GM18951 (cell line): ENCODE results near the gene SIMC1.
"Not testable (repeated sequence)": the region's sequence is repeated elsewhere in the genome, so short reads cannot be mapped to it uniquely, and the experiment has no call there.

Source experiments
- POLR2A ChIP-seq: IDR thresholded peaks from 4 replicates; pipeline ENCODE4 v1.6.1; 2011; ENCODE audit warnings: mild to moderate bottlenecking; ENCODE audit not compliant: insufficient read length, insufficient read depth; ENCODE audit errors: extremely low read depth
- in situ Hi-C: fragments of 300-500 bp; cut with MboI; formaldehyde crosslinking; loops from one replicate; pipeline ENCODE4 v1.12.0; 2022; ENCODE audit warnings: low sequenced_read_pairs, mixed read lengths, inconsistent platforms; ENCODE audit not compliant: unreplicated experiment

Gene SIMC1

DNA sequence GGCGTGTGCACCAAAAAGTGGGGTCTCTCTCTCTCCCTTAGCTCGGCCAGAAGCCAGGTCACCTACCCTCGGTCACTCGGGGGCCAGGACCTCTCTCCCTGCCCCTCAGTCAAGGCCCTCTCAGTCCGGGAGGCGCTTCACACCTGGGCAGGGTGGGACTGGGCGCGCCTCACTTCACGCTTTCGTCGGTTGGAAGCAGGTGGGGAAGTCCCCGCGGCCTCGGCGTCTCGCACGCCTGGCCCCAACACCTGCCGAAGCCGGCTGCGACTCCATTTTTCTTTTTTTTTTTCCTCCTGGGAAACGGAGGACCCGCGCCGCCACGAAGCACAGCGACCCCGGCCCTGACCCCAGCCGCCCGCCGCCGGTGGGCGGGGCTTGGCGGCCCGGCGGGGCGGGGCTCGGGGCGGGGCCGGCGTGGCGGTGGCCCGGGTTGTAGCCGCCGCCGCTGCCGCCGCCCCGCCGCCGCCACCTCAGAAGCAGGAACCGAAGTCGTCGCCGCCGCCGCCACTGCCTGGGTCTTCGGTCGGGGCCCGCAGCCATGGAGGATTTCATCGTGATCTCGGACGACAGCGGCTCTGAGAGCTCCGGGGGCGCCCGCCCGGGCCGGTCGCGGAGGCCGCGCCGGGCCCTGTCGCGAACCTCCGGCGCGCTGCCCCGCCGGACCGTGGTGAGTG, at the start of gene SIMC1:
TSS of gene SIMC1 (plus strand) at position 454 of the 674 bp plus-strand sequence. CDS start at position 539, 85 bp downstream.
- in situ Hi-C loops, result not testable (repeated sequence)

GRCh38 chr5:176188506-176189193, 49.6 kb upstream of the SIMC1 start:
- TF ChIP-seq POLR2A, result no peak
- in situ Hi-C loops, result no loop called here

DNA sequence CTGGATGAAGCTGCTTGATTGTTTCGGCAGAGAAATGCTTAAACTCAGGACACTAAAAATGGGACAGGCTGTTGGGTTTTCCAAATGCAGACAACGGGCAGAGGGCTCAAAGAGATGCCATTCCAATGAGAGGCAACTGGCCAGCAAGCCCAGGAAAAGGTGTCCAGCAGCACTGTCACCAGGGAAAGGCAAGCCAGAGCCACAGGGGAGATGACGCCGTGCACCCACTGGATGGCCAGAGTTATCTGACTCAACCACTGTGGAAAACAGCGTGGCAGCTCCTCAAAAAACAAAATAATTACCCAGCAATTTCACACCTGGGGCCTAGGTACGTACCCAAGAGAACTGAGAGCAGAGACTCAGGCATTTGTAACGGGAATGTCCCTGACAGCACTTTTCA, 48.4 kb upstream of the SIMC1 start:
- TF ChIP-seq POLR2A, result no peak
- in situ Hi-C loops, result loop anchor here (10.0 kb wide), 1 partner anchor 1755 kb away; no protein-coding TSS in a partner anchor

DNA sequence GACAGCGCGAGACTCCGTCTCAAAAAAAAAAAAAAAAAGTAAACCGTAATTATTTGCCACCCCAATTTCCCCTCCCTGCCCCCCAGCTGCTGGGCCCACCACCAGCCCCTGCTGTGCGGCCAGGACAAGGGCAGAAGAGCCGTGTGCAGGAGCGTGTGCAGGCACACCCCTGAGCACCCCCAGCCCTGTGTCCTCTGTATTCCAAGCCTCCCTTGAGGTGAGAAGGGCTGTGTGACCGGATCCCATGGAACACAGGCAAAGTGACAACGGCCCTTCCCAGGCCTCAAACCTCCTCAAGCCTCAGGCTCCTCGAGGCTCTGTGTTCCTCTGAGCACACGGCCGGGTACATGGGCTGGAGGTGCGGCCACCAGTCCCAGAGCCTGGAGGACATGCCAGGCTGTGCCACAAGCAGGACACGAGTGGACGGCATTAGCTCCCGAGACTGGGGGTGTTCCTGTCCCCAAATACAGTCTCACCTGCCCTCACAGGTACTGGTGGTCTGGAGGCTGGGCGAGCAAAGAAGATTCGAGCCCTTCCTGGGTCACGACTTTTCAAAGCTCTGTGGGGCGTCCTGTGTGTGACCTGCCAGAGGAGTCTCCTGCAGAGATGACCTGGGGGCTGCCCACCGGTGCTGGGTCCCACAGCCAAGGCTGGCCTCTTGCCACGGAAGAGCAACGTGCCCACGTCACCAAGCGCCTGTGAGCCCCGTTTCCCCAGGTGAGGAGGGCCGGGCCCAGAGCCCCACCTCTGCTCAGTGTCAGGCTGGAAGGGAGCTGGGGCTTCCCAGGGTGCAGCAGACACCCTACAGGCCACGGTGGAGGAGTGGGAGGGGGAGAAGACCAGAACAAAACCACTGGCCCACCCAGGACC, 47.1 kb upstream of the SIMC1 start:
- no peak for TF ChIP-seq POLR2A
- in situ Hi-C loops, result loop anchor here (10.0 kb wide), 1 partner anchor 1754 kb away; no protein-coding TSS in a partner anchor

- TF ChIP-seq POLR2A, result no peak
- in situ Hi-C loops, result loop anchor here (10.0 kb wide), 1 partner anchor 1753 kb away; no protein-coding TSS in a partner anchor
Measured at GRCh38 chr5:176192094-176192721, 46.0 kb upstream of the SIMC1 start.

DNA sequence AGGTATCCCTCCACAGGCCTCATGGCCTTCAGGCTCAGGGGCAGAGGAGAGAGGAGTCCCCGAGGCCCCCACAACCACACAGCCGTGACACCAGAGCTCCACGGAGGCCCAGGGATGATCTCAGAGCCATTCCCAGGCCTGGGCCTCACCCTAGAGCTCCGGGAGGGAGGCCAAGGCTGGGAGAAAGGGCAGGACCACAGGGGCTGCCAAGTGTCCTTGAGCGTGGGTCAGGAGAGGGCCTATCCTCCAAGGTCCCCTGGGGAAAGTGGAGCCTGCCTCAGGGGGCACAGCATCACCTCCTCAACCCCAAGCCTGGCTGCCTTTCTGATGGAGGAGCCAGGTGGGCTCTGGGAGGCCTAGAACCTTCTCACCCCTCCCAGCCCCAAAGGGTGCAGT, 45.5 kb upstream of the SIMC1 start:
- in situ Hi-C loops, result loop anchor here (10.0 kb wide), 1 partner anchor 1752 kb away; no protein-coding TSS in a partner anchor

DNA sequence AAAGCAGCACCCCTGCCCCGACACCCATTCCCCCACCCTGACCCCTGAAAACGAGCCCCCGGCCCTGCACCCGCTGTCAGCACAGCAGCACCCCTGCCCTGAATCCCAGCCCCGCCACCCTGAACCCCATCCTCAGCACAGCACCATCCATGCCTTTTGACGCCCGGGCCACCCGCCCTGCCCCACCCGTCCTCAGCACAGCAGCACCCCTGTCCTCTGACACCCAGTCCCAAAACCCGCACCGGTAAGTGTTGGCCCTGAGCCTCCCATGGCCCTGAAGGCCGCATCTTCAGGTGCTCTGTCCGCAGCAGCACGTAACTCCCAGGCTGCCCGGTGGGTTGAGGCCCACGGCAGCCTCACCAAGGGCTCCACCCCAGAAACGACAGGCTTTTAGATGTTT, 44.6 kb upstream of the SIMC1 start:
- in situ Hi-C loops, result loop anchor here (10.0 kb wide), 1 partner anchor 1751 kb away; no protein-coding TSS in a partner anchor

DNA sequence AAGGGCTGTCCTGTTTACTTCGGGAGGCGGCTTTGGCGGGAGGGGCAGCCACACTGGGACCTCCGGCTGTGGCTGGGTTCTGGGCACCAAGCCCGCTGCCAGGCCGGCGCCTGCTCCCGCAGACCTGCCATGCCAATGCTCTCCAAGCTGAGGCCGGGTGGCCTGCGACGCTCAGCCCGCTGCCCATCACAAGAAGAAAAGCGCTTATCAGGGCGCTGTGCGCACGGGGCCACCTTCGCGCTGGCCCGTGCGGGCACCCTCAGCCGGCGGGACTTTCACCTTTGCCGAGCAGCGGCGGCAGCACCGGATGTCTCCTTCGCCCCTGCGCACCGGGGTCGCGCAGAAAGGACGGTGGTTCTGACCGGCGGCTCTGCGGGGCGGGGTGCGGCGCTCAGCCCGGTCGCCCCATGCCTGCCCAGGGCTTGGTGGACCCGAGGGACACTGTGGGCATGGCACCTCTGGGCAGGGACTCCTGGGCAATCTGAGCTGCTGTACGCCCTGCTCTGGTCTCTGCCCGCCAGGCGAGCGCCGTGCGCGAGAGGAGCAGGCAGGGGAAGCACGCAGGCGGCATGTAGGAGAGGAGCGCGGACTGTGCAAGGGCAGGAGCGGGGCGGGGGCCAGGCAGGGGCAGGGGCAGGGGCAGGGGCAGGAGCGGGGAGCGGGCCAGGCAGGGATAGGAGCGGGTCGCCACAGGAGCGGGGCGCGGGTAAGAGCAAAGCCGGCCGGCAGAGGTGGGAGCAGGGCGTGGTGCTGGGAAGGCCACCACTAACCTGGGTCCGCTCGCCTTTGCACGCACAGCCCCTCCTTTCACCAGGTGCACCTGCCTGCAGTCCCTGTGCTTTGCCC, 43.8 kb upstream of the SIMC1 start:
- in situ Hi-C loops, result loop anchor here (10.0 kb wide), 1 partner anchor 1750 kb away; no protein-coding TSS in a partner anchor

- in situ Hi-C loops, result loop anchor here (10.0 kb wide), 1 partner anchor 1750 kb away; no protein-coding TSS in a partner anchor
Measured at GRCh38 chr5:176195084-176195413, 43.2 kb upstream of the SIMC1 start.

DNA sequence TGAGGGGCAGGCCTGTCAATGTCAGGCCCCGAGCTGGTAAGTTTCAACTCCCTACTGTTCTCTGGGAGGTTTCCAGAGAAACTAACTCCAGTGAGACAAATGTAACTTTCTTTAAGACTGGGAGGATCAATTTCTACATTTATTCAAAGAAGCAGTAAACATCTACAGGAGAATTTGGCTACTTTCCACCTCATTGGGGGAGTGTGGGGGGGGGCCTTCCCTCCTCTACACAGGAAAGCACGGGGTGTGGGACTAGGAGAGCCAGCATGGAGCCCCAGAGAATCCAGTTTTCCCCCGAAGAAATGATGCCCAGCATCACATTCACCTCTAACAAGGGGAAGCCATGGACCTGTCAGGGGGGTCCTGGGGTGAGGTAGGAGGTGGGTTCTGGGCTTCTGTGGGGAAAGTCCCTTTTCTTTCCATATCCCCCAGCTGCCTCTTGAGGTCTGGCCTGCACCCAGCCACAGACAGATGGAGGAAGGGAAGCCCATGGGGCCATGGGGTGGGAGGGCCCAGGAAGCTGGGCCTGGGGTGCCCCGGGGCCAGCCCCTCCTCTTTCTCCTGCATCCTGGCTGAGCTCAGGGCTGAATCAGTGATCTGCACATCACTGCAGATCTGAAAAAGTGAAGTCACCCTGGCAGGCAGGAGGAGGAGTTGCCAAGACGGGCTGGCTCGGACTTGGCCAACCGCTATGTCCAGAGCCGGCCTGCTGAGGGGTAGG, 42.6 kb upstream of the SIMC1 start:
- in situ Hi-C loops, result loop anchor here (10.0 kb wide), 1 partner anchor 1749 kb away; no protein-coding TSS in a partner anchor

DNA sequence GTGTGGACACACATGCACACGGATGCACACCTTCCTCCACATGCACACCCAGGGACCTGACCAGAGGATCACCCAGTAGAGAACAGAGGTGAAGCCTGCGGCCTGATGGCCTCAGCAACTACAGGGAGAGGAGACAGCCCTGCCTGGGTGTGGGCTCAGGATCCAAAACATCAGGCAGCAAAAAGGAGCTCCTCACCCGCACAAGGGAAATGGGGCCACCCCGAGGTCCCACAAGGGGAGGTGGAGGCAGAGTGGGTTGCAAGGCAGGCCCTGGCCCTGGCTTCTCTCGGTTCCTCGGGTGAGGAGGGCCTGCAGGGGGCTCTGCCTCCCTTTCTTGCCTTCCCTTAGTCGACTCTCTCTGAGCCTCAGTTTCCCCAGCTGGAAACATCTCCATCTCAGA, 41.4 kb upstream of the SIMC1 start:
- in situ Hi-C loops, result loop anchor here (10.0 kb wide), 1 partner anchor 1748 kb away; no protein-coding TSS in a partner anchor

GRCh38 chr5:176197234-176197858, 40.9 kb upstream of the SIMC1 start:
- in situ Hi-C loops, result loop anchor here (10.0 kb wide), 1 partner anchor 1747 kb away; no protein-coding TSS in a partner anchor

GRCh38 chr5:176198299-176198698, 39.9 kb upstream of the SIMC1 start:
- in situ Hi-C loops, result loop anchor here (10.0 kb wide), 1 partner anchor 1747 kb away; no protein-coding TSS in a partner anchor

DNA sequence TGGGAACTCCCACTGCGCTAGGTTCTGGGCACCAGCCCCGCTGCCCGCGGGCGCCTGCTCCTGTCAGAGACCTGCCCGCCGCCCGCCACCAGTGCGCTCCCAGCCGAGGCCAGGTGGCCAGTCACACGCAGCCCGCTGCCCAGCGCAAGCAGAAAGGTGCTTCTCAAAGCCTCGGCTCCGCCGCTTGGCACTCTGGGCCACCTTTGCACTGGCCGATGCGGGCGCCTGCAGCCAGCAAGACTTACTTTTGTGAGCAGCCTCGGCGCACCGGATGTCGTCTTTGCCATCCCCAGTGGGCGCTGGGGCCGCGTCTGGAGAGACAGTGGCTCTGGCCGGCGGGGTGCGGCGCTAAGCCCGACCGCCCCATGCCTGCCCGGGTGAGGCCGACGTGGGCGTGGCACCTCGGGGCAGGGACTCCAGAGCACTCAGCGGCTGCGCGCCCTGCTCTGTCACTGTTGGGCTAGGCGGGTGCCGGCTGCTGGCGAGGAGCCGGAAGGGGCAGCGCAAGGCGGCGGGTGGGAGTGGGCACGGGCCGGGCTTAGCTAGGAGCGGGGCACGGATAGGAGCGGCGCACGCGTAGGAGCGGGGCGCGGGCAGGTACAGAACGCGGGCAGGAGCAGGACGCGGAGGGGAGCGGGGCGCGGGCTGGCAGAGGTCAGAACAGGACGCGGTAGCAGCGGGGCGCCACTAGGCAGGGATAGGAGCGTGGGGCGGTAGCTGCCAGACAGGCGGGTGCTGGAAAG, 39.1 kb upstream of the SIMC1 start:
- in situ Hi-C loops, result loop anchor here (10.0 kb wide), 1 partner anchor 1746 kb away; no protein-coding TSS in a partner anchor

DNA sequence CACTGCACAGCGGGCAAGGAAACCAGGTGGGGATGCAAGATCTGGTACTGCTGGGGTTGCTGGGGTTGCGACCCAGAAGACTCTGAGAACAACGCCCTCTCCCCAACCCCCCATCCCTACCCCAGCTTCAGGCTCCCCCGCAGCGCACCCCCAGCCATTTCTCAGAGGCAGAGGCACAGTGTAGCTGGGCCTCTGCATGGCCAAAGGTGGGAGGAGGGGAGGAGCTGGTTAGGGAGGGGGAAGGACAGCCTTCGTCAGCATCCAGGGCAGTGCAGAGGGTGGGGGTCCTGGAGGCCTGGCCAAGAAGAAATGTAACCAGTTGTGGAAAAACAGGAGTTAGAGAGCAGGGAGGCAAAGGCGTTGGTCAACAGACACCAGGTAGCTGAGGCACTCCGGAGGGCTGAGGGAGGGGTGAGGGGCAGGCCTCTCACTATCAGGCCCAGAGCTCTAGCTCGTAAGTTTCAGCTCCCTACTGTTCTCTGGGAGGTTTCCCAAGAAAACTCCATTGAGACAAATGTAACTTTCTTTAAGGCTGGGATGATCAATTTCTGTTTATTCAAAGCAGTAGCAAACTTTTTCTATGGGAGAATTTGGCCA, 38.3 kb upstream of the SIMC1 start:
- in situ Hi-C loops, result loop anchor here (10.0 kb wide), 1 partner anchor 1745 kb away; no protein-coding TSS in a partner anchor
